ENCODE data around the gene EGLN1. TPM values are rescaled to one million over a fixed set of nuclear protein-coding genes. Genes with fewer than 3 reads are reported as not detected.

The EGLN1 gene
- total RNA-seq, 3 donors from 2014 or later, result 49.3 to 61.1 (median 55.0) TPM

DNA sequence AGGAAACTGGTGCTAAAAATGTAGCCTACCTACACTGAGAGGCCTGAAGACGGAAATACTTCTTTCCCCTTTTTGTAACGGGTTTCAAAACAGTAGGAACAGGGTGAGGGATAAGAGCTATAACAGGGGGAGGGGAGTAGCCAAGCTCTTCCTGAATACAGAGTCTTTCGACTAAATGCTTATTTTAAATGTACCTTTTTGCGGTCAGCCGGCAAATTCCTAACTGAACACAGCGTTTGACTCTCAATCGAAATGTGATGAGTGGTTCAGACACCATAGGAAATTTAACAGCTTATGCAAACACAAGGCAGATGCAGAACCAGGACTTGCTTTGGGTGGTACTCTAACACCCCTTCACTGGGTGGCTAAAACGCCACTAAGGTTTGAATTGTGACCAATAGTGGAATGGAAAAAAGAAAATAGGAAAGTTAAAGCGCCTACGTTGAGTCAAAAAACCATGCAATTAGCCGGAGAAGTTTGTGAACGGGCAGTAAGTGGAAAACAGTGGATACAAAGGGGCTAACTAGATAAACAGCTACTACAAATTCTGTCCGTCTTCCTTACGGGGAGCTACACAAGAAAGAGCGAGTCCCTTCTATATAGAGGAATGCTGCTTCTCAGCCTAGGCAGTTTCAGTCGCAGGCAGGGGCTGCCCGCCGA lies 1.7 kb downstream of the EGLN1 start:
- TF ChIP-seq, protein P1, sequence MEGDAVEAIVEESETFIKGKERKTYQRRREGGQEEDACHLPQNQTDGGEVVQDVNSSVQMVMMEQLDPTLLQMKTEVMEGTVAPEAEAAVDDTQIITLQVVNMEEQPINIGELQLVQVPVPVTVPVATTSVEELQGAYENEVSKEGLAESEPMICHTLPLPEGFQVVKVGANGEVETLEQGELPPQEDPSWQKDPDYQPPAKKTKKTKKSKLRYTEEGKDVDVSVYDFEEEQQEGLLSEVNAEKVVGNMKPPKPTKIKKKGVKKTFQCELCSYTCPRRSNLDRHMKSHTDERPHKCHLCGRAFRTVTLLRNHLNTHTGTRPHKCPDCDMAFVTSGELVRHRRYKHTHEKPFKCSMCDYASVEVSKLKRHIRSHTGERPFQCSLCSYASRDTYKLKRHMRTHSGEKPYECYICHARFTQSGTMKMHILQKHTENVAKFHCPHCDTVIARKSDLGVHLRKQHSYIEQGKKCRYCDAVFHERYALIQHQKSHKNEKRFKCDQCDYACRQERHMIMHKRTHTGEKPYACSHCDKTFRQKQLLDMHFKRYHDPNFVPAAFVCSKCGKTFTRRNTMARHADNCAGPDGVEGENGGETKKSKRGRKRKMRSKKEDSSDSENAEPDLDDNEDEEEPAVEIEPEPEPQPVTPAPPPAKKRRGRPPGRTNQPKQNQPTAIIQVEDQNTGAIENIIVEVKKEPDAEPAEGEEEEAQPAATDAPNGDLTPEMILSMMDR (IDR thresholded peaks at IDR 0.05), result no peak
- H3K4me1 ChIP-seq (ENCODE audit: low read depth), result peaks cover 20% of the 10 kb centered on the region
- H3K36me3 ChIP-seq (ENCODE audit: low read depth), result no peaks in the 10 kb centered on the region
- H3K4me3 ChIP-seq, result peak overlapping the region; percentile 83
- no peak for DNase-seq
- H3K9me3 ChIP-seq, result no peaks in the 10 kb centered on the region
- intact Hi-C loops (cut with DNase I, micrococcal nuclease), result loop anchor here (5.0 to 10.0 kb wide), 3 partner anchors 63 to 107 kb away; partner anchors contain the start of gene TSNAX (in 2 of the 2)
- ATAC-seq, result no peak

DNA sequence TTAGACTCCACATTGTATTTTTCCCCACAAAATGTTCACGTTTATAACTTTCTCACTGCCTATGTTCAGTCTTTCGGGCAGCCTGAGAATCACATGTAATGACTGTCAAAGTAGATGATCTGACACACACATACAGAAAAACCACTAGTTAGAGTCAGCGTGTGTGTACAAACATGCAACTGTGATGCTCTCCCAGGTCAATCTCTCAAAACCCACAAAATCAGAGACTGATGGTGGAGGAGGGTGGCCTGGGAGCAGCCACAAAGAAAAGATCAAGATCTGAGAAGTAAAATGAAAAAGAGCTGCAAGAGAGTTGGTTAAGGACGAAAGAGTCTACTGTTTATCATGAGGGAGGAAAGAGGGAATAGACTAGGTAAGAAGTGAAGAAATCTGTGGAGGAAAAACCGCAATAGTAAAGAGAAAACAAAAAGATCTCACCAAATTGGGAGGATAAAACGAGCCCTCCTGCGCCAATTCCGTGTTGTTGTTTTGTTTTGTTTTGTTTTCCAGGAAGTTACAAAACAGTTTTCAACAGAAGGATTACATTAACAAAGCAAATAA lies 2.3 kb downstream of the EGLN1 start:
- H3K36me3 ChIP-seq (ENCODE audit: low read depth), result no peaks in the 10 kb centered on the region
- intact Hi-C loops (cut with DNase I, micrococcal nuclease), result loop anchor here (5.0 to 10.0 kb wide), 3 partner anchors 63 to 107 kb away; partner anchors contain the start of gene TSNAX (in 2 of the 2)
- ATAC-seq, result no peak
- no peak overlapping the region for H3K4me3 ChIP-seq
- no peaks in the 10 kb centered on the region for H3K9me3 ChIP-seq
- DNase-seq, result no peak
- TF ChIP-seq, protein P1 (IDR thresholded peaks at IDR 0.05), result no peak
- peaks cover 21% of the 10 kb centered on the region for H3K4me1 ChIP-seq (ENCODE audit: low read depth)

DNA sequence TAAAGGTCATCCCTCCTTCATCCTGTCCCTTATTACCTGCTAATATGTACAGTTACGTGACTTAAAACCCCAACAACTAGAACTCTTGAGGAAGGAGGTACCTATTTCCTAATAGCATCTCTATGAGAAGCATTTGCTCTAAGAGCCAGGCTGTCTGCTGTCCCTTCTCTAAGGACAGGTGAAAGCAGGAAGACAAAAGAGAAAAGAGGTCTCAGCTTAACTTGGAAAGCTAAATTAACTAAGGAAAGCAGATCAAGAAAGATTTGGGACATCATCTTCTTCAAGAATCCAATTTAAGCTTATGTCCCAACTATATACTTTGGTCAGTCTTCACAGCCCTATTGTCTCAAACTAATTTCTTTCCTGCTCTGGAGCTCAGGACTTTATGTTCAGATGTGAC lies 2.9 kb downstream of the EGLN1 start:
- intact Hi-C loops (cut with DNase I, micrococcal nuclease), result no loop called here
- Histone ChIP-seq H3K9me3 (no peaks in the 10 kb centered on the region), H3K36me3 (ENCODE audit: low read depth) (no peaks in the 10 kb centered on the region), H3K4me1 (ENCODE audit: low read depth) (peaks cover 26% of the 10 kb centered on the region), H3K4me3 (no peak overlapping the region)
- TF ChIP-seq, protein P1 (IDR thresholded peaks at IDR 0.05), result no peak
- no peak for ATAC-seq
- DNase-seq, result no peak

DNA sequence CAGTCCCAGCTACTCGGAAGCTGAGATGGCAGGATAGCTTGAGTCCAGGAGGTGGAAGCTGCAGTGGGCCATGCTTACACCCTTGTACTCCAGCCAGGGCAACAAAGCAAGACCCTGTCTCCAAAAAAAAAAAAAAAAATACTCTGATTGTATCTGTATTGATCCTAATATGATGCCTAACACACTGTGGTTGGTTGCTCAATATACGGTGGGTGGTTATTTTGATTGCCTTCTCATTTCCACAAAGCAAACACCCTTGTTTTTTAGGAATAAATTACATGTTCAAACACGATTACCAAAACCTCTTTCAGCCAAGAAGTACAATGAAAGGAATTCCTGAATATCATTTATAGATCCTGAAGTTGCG lies 3.4 kb downstream of the EGLN1 start:
- Histone ChIP-seq H3K4me1 (ENCODE audit: low read depth) (peaks cover 26% of the 10 kb centered on the region), H3K4me3 (no peak overlapping the region), H3K9me3 (no peaks in the 10 kb centered on the region), H3K36me3 (ENCODE audit: low read depth) (no peaks in the 10 kb centered on the region)
- TF ChIP-seq, protein P1 (IDR thresholded peaks at IDR 0.05), result no peak
- intact Hi-C loops (cut with DNase I, micrococcal nuclease), result no loop called here
- no peak for DNase-seq
- ATAC-seq, result no peak

DNA sequence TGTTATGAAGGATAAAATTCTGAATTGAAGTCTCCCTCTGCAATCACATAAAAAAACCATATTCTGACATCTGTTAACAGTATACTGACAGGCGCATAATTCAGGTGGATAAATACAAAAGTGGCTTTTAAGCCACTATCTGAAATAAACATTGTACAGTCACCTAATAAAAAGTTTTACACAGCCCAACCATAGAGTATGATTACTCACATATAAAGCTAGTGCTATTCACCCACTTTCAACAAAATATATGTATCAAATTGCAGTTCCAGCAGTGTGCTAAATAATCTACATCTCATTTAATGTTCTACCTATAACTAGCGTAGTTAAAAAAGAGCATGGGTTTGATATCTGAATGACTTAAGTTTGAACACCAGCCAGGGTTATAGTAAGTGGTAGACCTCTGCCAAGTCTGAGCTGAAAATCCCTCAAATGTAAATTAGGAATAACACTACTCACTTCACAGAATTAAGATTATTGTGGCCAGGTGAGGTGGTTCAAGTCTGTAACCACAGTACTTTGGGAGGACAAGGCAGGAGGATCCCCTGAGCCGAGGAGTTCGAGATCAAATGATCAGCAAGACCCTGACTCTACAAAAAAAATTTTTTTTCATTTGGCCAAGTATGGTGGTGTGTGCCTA lies 3.9 kb downstream of the EGLN1 start:
- TF ChIP-seq, protein P1 (IDR thresholded peaks at IDR 0.05), result no peak
- intact Hi-C loops (cut with DNase I, micrococcal nuclease), result no loop called here
- no peak for ATAC-seq
- H3K4me3 ChIP-seq, result no peak overlapping the region
- no peaks in the 10 kb centered on the region for H3K9me3 ChIP-seq
- no peak for DNase-seq
- H3K36me3 ChIP-seq (ENCODE audit: low read depth), result no peaks in the 10 kb centered on the region
- peaks cover 26% of the 10 kb centered on the region for H3K4me1 ChIP-seq (ENCODE audit: low read depth)
